Measurements from ENCODE around the gene HAND2. TPM values are rescaled to one million over a fixed set of nuclear protein-coding genes. Genes with fewer than 3 reads are reported as not detected.
A peak's percentile ranks its signal among the peaks of the same experiment; 100 is the strongest.

HAND2 gene
- total RNA-seq, result 1.8 and 3.8 TPM in 2 replicates

DNA sequence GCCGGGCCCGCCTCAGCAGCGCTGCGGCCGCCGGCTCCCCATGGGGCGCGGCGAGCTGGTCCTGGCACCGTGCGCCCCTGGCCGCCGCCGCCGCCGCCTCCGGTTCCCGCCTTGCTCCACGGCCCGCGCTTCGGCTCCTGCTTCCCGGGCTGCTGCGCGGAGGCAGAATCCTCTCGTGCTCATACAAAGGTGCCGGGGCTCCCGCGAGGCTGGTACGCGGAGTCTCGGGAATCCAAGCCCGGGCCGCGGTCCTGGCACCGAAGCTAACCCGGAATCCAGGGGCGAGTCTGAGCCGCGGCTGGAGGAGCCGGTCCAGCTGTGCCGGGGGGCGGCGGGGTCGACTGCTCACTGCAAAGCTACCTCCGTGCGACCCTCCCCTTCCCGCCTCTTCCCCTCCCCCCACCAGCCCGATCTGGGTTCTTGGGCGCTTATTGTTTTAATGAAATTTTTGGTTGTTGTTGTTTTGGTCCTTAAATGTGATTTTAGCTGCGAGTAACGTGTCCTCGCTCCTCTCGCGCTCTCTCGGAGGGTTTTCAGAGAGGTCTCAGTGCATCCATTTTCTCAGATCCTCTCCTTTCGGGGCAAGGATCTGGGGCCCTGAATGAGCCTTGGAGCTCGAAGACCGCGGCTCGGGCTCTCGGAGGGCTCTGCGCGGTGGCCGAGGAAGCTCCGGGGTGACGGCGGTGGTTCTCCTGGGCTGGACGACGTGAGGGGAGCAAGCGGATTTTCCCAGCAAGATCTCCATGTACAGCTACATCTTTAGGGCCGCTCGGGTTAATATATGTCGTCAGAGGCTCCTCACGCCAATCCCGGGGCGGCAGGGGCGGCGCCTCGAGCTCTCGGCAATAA lies at the start of gene HAND2:
TSS of gene HAND2 (minus strand) at position 753 of the 849 bp plus-strand sequence. CDS start 940 bp downstream, outside the sequence.
- no peak within 1 kb of the TSS for H3K27ac ChIP-seq (ENCODE audit: low read depth, low read length)
- no peaks in the 10 kb centered on the region for H3K9me3 ChIP-seq (ENCODE audit: low read depth, low read length)
- H3K4me1 ChIP-seq (ENCODE audit: insufficient read depth, low read length), result peaks cover 7% of the 10 kb centered on the region
- no peaks in the 10 kb centered on the region for H4K20me1 ChIP-seq (ENCODE audit: insufficient read depth, low read length)
- H2AFZ ChIP-seq (ENCODE audit: low read length), result peak within 1 kb of the TSS; percentile 94
- H3K27me3 ChIP-seq (ENCODE audit: insufficient read depth, low read length), result peaks cover 72% of the 10 kb centered on the region
- peak; percentile 98 for DNase-seq (ENCODE audit: insufficient read length, low spot score, missing footprints)
- H3K4me2 ChIP-seq (ENCODE audit: insufficient read depth, low read length), result peak within 1 kb of the TSS; percentile 92
- H3K79me2 ChIP-seq (ENCODE audit: insufficient read depth, low read length), result no peaks in the 10 kb centered on the region
- H3K4me3 ChIP-seq (ENCODE audit: insufficient read depth, low read length), result peak within 1 kb of the TSS; percentile 74
- H3K36me3 ChIP-seq (ENCODE audit: insufficient read depth, low read length), result no peaks in the 10 kb centered on the region
- TF ChIP-seq, protein P1, sequence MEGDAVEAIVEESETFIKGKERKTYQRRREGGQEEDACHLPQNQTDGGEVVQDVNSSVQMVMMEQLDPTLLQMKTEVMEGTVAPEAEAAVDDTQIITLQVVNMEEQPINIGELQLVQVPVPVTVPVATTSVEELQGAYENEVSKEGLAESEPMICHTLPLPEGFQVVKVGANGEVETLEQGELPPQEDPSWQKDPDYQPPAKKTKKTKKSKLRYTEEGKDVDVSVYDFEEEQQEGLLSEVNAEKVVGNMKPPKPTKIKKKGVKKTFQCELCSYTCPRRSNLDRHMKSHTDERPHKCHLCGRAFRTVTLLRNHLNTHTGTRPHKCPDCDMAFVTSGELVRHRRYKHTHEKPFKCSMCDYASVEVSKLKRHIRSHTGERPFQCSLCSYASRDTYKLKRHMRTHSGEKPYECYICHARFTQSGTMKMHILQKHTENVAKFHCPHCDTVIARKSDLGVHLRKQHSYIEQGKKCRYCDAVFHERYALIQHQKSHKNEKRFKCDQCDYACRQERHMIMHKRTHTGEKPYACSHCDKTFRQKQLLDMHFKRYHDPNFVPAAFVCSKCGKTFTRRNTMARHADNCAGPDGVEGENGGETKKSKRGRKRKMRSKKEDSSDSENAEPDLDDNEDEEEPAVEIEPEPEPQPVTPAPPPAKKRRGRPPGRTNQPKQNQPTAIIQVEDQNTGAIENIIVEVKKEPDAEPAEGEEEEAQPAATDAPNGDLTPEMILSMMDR (IDR thresholded peaks at IDR 0.05; ENCODE audit: extremely low read depth, low read depth, low read length), result no peak

DNA sequence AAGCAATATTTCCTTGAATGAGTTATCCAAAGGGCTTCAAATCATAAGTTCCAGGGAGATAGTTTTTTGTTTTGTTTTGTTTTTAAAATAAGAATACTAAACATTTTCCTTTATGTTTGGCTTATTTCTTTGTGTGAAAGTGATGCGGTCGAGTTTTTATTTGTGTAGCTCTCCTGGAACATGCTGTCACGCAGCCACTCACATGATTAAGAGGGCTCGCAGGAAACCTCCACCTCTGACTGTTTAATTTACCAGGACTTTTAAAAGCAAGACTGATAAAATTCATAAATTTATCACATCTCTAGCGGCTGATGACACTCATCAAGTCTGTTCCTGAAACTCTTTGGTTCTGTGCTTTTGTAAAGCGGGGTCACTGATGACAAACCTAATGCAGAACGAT lies 48.9 kb upstream of the HAND2 start:
- Histone ChIP-seq H4K20me1 (ENCODE audit: insufficient read depth, low read length) (no peaks in the 10 kb centered on the region), H3K27ac (ENCODE audit: low read depth, low read length) (no peak overlapping the region), H3K4me1 (ENCODE audit: insufficient read depth, low read length) (no peaks in the 10 kb centered on the region), H3K27me3 (ENCODE audit: insufficient read depth, low read length) (no peaks in the 10 kb centered on the region), H2AFZ (ENCODE audit: low read length) (no peak overlapping the region), H3K79me2 (ENCODE audit: insufficient read depth, low read length) (no peaks in the 10 kb centered on the region), H3K4me3 (ENCODE audit: insufficient read depth, low read length) (no peak overlapping the region), H3K4me2 (ENCODE audit: insufficient read depth, low read length) (no peak overlapping the region), H3K36me3 (ENCODE audit: insufficient read depth, low read length) (no peaks in the 10 kb centered on the region), H3K9me3 (ENCODE audit: low read depth, low read length) (no peaks in the 10 kb centered on the region)
- DNase-seq (ENCODE audit: insufficient read length, low spot score, missing footprints), result no peak
- TF ChIP-seq, protein P1 (IDR thresholded peaks at IDR 0.05; ENCODE audit: extremely low read depth, low read depth, low read length), result no peak

DNA sequence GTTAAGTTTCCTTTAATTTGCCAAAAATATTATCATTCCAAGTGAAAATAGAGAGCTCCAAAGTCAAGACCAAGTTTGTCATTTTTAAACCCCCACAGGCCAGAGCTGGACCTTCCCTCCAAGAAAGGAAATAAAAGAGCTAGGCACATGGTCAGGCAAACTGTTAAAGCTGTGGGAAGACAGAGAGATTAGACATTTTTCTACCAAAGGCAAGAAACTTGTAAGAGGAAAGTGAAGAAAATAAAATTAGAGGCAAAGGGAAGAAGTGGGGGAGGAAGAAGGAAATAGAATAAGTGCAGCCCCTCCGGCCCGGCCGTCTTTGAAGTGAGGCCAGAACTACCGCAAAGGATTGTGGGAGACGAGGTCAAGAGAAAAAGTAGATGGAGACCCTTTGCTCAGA lies 47.9 kb upstream of the HAND2 start:
- Histone ChIP-seq H3K27me3 (ENCODE audit: insufficient read depth, low read length) (no peaks in the 10 kb centered on the region), H3K9me3 (ENCODE audit: low read depth, low read length) (no peaks in the 10 kb centered on the region), H3K4me3 (ENCODE audit: insufficient read depth, low read length) (no peak overlapping the region), H3K79me2 (ENCODE audit: insufficient read depth, low read length) (no peaks in the 10 kb centered on the region), H3K36me3 (ENCODE audit: insufficient read depth, low read length) (no peaks in the 10 kb centered on the region), H4K20me1 (ENCODE audit: insufficient read depth, low read length) (no peaks in the 10 kb centered on the region), H3K4me2 (ENCODE audit: insufficient read depth, low read length) (no peak overlapping the region), H2AFZ (ENCODE audit: low read length) (no peak overlapping the region), H3K27ac (ENCODE audit: low read depth, low read length) (no peak overlapping the region), H3K4me1 (ENCODE audit: insufficient read depth, low read length) (no peaks in the 10 kb centered on the region)
- TF ChIP-seq, protein P1 (IDR thresholded peaks at IDR 0.05; ENCODE audit: extremely low read depth, low read depth, low read length), result no peak
- no peak for DNase-seq (ENCODE audit: insufficient read length, low spot score, missing footprints)

DNA sequence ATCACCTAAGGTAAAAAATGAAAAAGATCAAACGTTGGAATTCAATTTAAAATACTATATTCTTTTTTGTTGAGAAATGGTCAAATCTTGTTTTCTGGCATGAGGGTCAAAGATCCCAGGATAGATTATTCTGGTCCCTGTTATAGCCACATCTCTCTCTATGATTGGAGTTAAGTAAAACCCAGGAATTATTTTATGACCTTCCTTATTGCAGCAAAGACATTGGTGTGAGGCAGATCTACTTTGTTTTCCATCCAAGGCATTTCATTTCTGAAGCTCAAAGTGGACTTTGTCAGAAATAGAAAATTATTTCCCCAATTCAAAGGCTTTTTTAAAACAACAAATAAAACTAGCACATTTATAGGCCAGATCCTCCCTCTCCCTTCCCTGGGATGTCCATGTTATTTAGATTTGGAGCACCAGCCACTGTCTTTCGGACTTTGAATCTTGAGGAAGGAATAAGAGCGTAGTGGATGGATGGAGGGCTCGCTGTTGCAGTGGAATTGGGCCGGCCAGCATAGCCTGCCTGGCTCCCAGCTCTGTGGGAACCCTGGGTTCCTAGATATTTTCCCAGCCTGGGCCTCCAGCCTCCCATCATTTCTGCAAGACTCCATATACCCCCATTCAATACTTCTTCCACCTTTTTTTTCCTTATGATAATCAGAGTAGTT lies 45.6 kb upstream of the HAND2 start:
- TF ChIP-seq, protein P1 (IDR thresholded peaks at IDR 0.05; ENCODE audit: extremely low read depth, low read depth, low read length), result no peak
- H4K20me1 ChIP-seq (ENCODE audit: insufficient read depth, low read length), result no peaks in the 10 kb centered on the region
- no peaks in the 10 kb centered on the region for H3K9me3 ChIP-seq (ENCODE audit: low read depth, low read length)
- DNase-seq (ENCODE audit: insufficient read length, low spot score, missing footprints), result no peak
- H2AFZ ChIP-seq (ENCODE audit: low read length), result no peak overlapping the region
- H3K79me2 ChIP-seq (ENCODE audit: insufficient read depth, low read length), result no peaks in the 10 kb centered on the region
- no peak overlapping the region for H3K27ac ChIP-seq (ENCODE audit: low read depth, low read length)
- no peak overlapping the region for H3K4me3 ChIP-seq (ENCODE audit: insufficient read depth, low read length)
- H3K4me1 ChIP-seq (ENCODE audit: insufficient read depth, low read length), result no peaks in the 10 kb centered on the region
- no peaks in the 10 kb centered on the region for H3K27me3 ChIP-seq (ENCODE audit: insufficient read depth, low read length)
- H3K36me3 ChIP-seq (ENCODE audit: insufficient read depth, low read length), result no peaks in the 10 kb centered on the region
- H3K4me2 ChIP-seq (ENCODE audit: insufficient read depth, low read length), result no peak overlapping the region
